H1 (cell line): ENCODE measurements around the gene CEP128. TPM values are rescaled to one million over a fixed set of nuclear protein-coding genes. Genes with fewer than 3 reads are reported as not detected.

Experiments used
- CTCF ChIA-PET: fragments of 300-600 bp; sonication (Branson Sonifier 250); formaldehyde crosslinking; loops from one replicate; lab custom pipeline; 2021; ENCODE audit not compliant: partially characterized antibody; lab: Charles Lee
- POLR2A ChIA-PET: fragments of 300-600 bp; sonication (Branson Sonifier 250); formaldehyde crosslinking; loops from one replicate; lab custom pipeline; 2021; ENCODE audit warnings: inconsistent platforms; ENCODE audit not compliant: partially characterized antibody; lab: Charles Lee
- DNase-seq, 2 experiments: peaks; one replicate each; pipeline versions ENCODE4 v3.0.0 to v3.0.0-alpha.2; 2010 to 2022; ENCODE audit warnings: low spot score in 2 of 2, low read depth in 1 of 2, mixed read lengths in 1 of 2
- FAIRE-seq: peaks from 2 replicates; lab custom pipeline; 2011; peaks lifted over from hg19 to GRCh38; lab: Jason Lieb, UNC
- H2AFZ ChIP-seq: 2 replicates; pipeline ENCODE4 v1.8.1; 2012; ENCODE audit warnings: low read length, inconsistent platforms
- H2AK5ac ChIP-seq: 2 replicates; pipeline ENCODE4 v1.6.1; 2013; ENCODE audit warnings: low read depth, low read length
- H2BK120ac ChIP-seq: replicated peaks from 2 replicates; pipeline ENCODE3; 2013; ENCODE audit warnings: low read depth, low read length, inconsistent platforms
- H2BK12ac ChIP-seq: 2 replicates; pipeline ENCODE4 v1.6.1; 2013; ENCODE audit warnings: low read depth, low read length
- H2BK15ac ChIP-seq: 2 replicates; pipeline ENCODE4 v1.6.1; 2013; ENCODE audit warnings: low read length
- H2BK20ac ChIP-seq: 2 replicates; pipeline ENCODE4 v1.6.1; 2013; ENCODE audit warnings: low read length
- H2BK5ac ChIP-seq: 2 replicates; pipeline ENCODE4 v1.6.1; 2013; ENCODE audit warnings: low read depth, low read length
- H3K14ac ChIP-seq: 2 replicates; pipeline ENCODE4 v1.6.1; 2013; ENCODE audit warnings: inconsistent platforms; ENCODE audit not compliant: insufficient read length
- H3K18ac ChIP-seq: 2 replicates; pipeline ENCODE4 v1.6.1; 2013; ENCODE audit warnings: low read length; ENCODE audit errors: extremely low read depth
- H3K23ac ChIP-seq: 2 replicates; pipeline ENCODE4 v1.6.1; 2013; ENCODE audit warnings: inconsistent platforms; ENCODE audit not compliant: insufficient read length
- H3K23me2 ChIP-seq: 2 replicates; pipeline ENCODE4 v1.6.1; 2013; ENCODE audit warnings: low read depth, low read length
- H3K27ac ChIP-seq: 2 replicates; pipeline ENCODE4 v1.6.1; 2011; ENCODE audit warnings: low read depth, low read length, inconsistent platforms
- H3K27me3 ChIP-seq, 4 experiments: replicated peaks in 1 of 4; 1 replicate in 1 of 4; 2 replicates in 3 of 4; pipeline versions ENCODE4 v1.6.1 to v1.8.1; 2011 to 2013; ENCODE audit warnings: low read length in 3 of 4, mild to moderate bottlenecking in 3 of 4, inconsistent platforms in 2 of 4, mixed read lengths in 2 of 4, moderate library complexity in 1 of 4; ENCODE audit not compliant: control insufficient read depth in 3 of 4, insufficient read depth in 3 of 4; ENCODE audit errors: extremely low read depth in 1 of 4
- H3K36me3 ChIP-seq, 4 experiments: 2 replicates each; pipeline versions ENCODE4 v1.6.1 to v1.8.1; 2011 to 2013; ENCODE audit warnings: mild to moderate bottlenecking in 4 of 4, low read length in 3 of 4, moderate library complexity in 2 of 4, control low read depth in 1 of 4, inconsistent platforms in 1 of 4; ENCODE audit not compliant: insufficient read depth in 4 of 4, control insufficient read depth in 2 of 4
- H3K4ac ChIP-seq: replicated peaks from 2 replicates; pipeline ENCODE3; 2013; ENCODE audit warnings: low read length, low read depth, mixed read lengths, inconsistent platforms; ENCODE audit not compliant: insufficient read length
- H3K4me1 ChIP-seq, 4 experiments: replicated peaks in 1 of 4; 1 replicate in 1 of 4; 2 replicates in 3 of 4; pipeline versions ENCODE4 v1.6.1 to v1.8.1; 2011 to 2013; ENCODE audit warnings: low read length in 3 of 4, inconsistent platforms in 2 of 4, mixed read lengths in 1 of 4; ENCODE audit not compliant: insufficient read depth in 4 of 4, control insufficient read depth in 3 of 4
- H3K4me2 ChIP-seq, 2 experiments: 2 replicates each; pipeline versions ENCODE4 v1.6.1 to v1.8.1; 2011 to 2013; ENCODE audit warnings: low read depth in 2 of 2, low read length in 2 of 2, control low read depth in 1 of 2, inconsistent platforms in 1 of 2, mild to moderate bottlenecking in 1 of 2; ENCODE audit not compliant: insufficient read depth in 1 of 2
- H3K4me3 ChIP-seq, 4 experiments: fragments of 200-600, 300-600 bp in 1 of 4; sonication (generic), shearing (Covaris generic), sonication (Bioruptor Twin) in 1 of 4; 2 replicates each; pipeline versions ENCODE4 v1.5.1 to v1.8.1; 2011 to 2016; ENCODE audit warnings: low read length in 4 of 4, low read depth in 3 of 4, control low read depth in 2 of 4, inconsistent platforms in 2 of 4, mild to moderate bottlenecking in 2 of 4, mixed read lengths in 1 of 4, moderate library complexity in 1 of 4; ENCODE audit not compliant: insufficient read depth in 2 of 4; ENCODE audit errors: extremely low read depth in 1 of 4
- H3K56ac ChIP-seq: replicated peaks from 2 replicates; pipeline ENCODE3; 2013; ENCODE audit warnings: low read depth, mild to moderate bottlenecking, mixed read lengths, low read length, inconsistent platforms; ENCODE audit not compliant: insufficient read length
- H3K79me1 ChIP-seq: 2 replicates; pipeline ENCODE4 v1.6.1; 2013; ENCODE audit warnings: low read depth, low read length, control low read depth
- H3K79me2 ChIP-seq, 2 experiments: 2 replicates each; pipeline versions ENCODE4 v1.6.1 to v1.8.1; 2012 to 2013; ENCODE audit warnings: low read length in 2 of 2, mild to moderate bottlenecking in 2 of 2, inconsistent platforms in 1 of 2; ENCODE audit not compliant: insufficient read depth in 2 of 2, control insufficient read depth in 1 of 2
- H3K9ac ChIP-seq, 4 experiments: replicated peaks in 1 of 4; 1 replicate in 1 of 4; 2 replicates in 3 of 4; pipeline versions ENCODE4 v1.6.1 to v1.8.1; 2011 to 2013; ENCODE audit warnings: low read depth in 3 of 4, low read length in 3 of 4, control low read depth in 2 of 4, mild to moderate bottlenecking in 2 of 4, moderate library complexity in 2 of 4, inconsistent platforms in 1 of 4; ENCODE audit errors: extremely low read depth in 1 of 4
- H3K9me3 ChIP-seq, 2 experiments: 2 replicates each; pipeline versions ENCODE4 v1.6.1 to v1.8.1; 2012 to 2013; ENCODE audit warnings: mild to moderate bottlenecking in 2 of 2, moderate library complexity in 2 of 2, control low read depth in 1 of 2, inconsistent platforms in 1 of 2, low read depth in 1 of 2, low read length in 1 of 2, mixed read lengths in 1 of 2; ENCODE audit not compliant: insufficient read depth in 2 of 2
- H4K20me1 ChIP-seq, 2 experiments: replicated peaks in 1 of 2; 2 replicates each; pipeline versions ENCODE3 to v1.8.1; 2011 to 2013; ENCODE audit warnings: inconsistent platforms in 2 of 2, low read length in 2 of 2, mild to moderate bottlenecking in 1 of 2; ENCODE audit not compliant: insufficient read depth in 2 of 2, control insufficient read depth in 1 of 2
- H4K5ac ChIP-seq: 2 replicates; pipeline ENCODE4 v1.6.1; 2013; ENCODE audit warnings: low read length, low read depth, mixed read lengths, inconsistent platforms; ENCODE audit not compliant: insufficient read length
- H4K8ac ChIP-seq: 2 replicates; pipeline ENCODE4 v1.8.0; 2013; ENCODE audit warnings: mild to moderate bottlenecking, moderate library complexity, low read length, inconsistent platforms; ENCODE audit not compliant: insufficient read depth; ENCODE audit errors: extremely low read depth
- H4K91ac ChIP-seq: replicated peaks from 2 replicates; pipeline ENCODE3; 2013; ENCODE audit warnings: low read length, mixed read lengths, inconsistent platforms; ENCODE audit not compliant: insufficient read length
- CBX5 ChIP-seq: fragments of 300-800, 300-1000 bp; sonication (generic); IDR thresholded peaks from 2 replicates; pipeline ENCODE4 v1.7.1; 2016; ENCODE audit warnings: antibody characterized with exemption, low read length, low read depth
- CHD2 ChIP-seq: IDR thresholded peaks from 2 replicates; pipeline ENCODE4 v1.6.1; 2012; ENCODE audit warnings: low read length, improper control_type of control experiment
- E2F6 ChIP-seq: IDR thresholded peaks from 2 replicates; pipeline ENCODE4 v1.6.1; 2012; ENCODE audit warnings: inconsistent platforms
- KDM5A ChIP-seq: fragments of 200-600 bp; IDR thresholded peaks from 2 replicates; pipeline ENCODE4 v1.7.1; 2012; ENCODE audit warnings: mild to moderate bottlenecking, low read length, inconsistent platforms, mixed read lengths
- MAFK ChIP-seq: IDR thresholded peaks from 2 replicates; pipeline ENCODE4 v1.6.1; 2012; ENCODE audit warnings: low read depth, mild to moderate bottlenecking, improper control_type of control experiment, low read length
- RAD21 ChIP-seq, 2 experiments: IDR thresholded peaks in 1 of 2; conservative IDR thresholded peaks in 1 of 2; 2 replicates each; pipeline ENCODE4 v1.6.1; 2011; ENCODE audit warnings: low read depth in 2 of 2, low read length in 2 of 2, improper control_type of control experiment in 1 of 2, inconsistent platforms in 1 of 2, mild to moderate bottlenecking in 1 of 2, moderate library complexity in 1 of 2
- TAF7 ChIP-seq: optimal IDR thresholded peaks from 2 replicates; pipeline ENCODE3; 2011; ENCODE audit warnings: low read depth, mild to moderate bottlenecking, inconsistent platforms, low read length, moderate library complexity, borderline replicate concordance
- YY1 ChIP-seq: IDR thresholded peaks from 2 replicates; pipeline ENCODE4 v1.6.1; 2011; ENCODE audit warnings: low read depth, mild to moderate bottlenecking, low read length
- WGBS, 2 experiments: shearing (Covaris generic) in 1 of 2; methylation state at CpG; one replicate each; pipeline versions ENCODE4 v1.1.6 to v1.1.7; 2013 to 2015; ENCODE audit warnings: low lambda C conversion rate in 2 of 2, mixed read lengths in 2 of 2, inconsistent platforms in 1 of 2, low coverage in 1 of 2, missing lambda C conversion rate in 1 of 2; ENCODE audit not compliant: insufficient replicate concordance in 2 of 2, insufficient coverage in 1 of 2, insufficient read length in 1 of 2; ENCODE audit errors: extremely low coverage in 1 of 2, missing lambda C conversion rate in 1 of 2; 5-methylcytosine and 5-hydroxymethylcytosine counted together
- polyA plus RNA-seq, 7 experiments: library from polyadenylated mRNA; depleted of rRNA in 3 of 7; stranded (reverse) in 5 of 7; unstranded in 2 of 7; fragments of >200 nt in 5 of 7; fragments of 200-250 nt in 2 of 7; gene quantifications; 1 replicate in 5 of 7; 2 replicates in 1 of 7; 4 replicates in 1 of 7; pipeline versions ENCODE4 v1.2.1 to v1.2.3, GENCODE V29; 2011 to 2013; ENCODE audit warnings: missing spikeins in 2 of 7, mixed read lengths in 2 of 7
- total RNA-seq: library from RNA; stranded (reverse); fragmentation: NEBNext Ultra II Directional; extraction: Animal tissue kit (Norgen Biotek cat#: 25700); gene quantifications from 2 replicates; pipeline ENCODE4 v1.2.1, GENCODE V29; 2021

CEP128 gene
- total and polyA plus RNA-seq, 2 of the 8 experiments (the other 6 are each of a cell fraction or from before 2014, with no cell fraction given) = 1.9 to 17.0 TPM

- no peak overlapping the region for H3K27ac ChIP-seq
- H2BK120ac ChIP-seq = no peak overlapping the region
- H3K23ac ChIP-seq = no peak overlapping the region
- H2BK20ac ChIP-seq = no peak overlapping the region
- DNase-seq (no peak), FAIRE-seq (no peak)
- no peaks in the 10 kb centered on the region for H3K23me2 ChIP-seq
- H4K20me1 ChIP-seq = no peaks in the 10 kb centered on the region
- ChIA-PET POLR2A (no interaction called here), CTCF (interaction anchor here (0.6 kb wide), 1 partner anchor 41 kb away, joined by 4 read pairs; no protein-coding TSS in a partner anchor)
- H3K56ac ChIP-seq = no peak overlapping the region
- no peaks in the 10 kb centered on the region for H3K9me3 ChIP-seq
- 90% methylated on average over 5 of the region's 5 CpGs; no CpG with 5 or more reads in 1 of the 2 experiments for whole genome bisulfite sequencing, 2 experiments
- H3K4me1 ChIP-seq = no peaks in the 10 kb centered on the region
- no peak overlapping the region for H4K8ac ChIP-seq
- no peak overlapping the region for H3K9ac ChIP-seq
- H2AK5ac ChIP-seq = no peak overlapping the region
- H2AFZ ChIP-seq = no peak overlapping the region
- H3K4me2 ChIP-seq = no peak overlapping the region
- no peak overlapping the region for H3K18ac ChIP-seq
- H3K4me3 ChIP-seq = no peak overlapping the region
- H2BK15ac ChIP-seq = no peak overlapping the region
- H3K79me1 ChIP-seq = no peaks in the 10 kb centered on the region
- no peak overlapping the region for H4K91ac ChIP-seq
- TF ChIP-seq MAFK = no peak
- TF ChIP-seq YY1 = no peak
- no peak for TF ChIP-seq CHD2
- no peak for TF ChIP-seq TAF7
- TF ChIP-seq RAD21 (IDR thresholded peaks at IDR 0.05 in 1 of 2, conservative IDR thresholded peaks at IDR 0.05 in 1 of 2; ENCODE audit: low read depth in 2 of 2, low read length in 2 of 2) = no peak
- TF ChIP-seq E2F6 = no peak
- TF ChIP-seq KDM5A = no peak
- no peak for TF ChIP-seq CBX5
- H3K36me3 ChIP-seq = no peaks in the 10 kb centered on the region
- no peak overlapping the region for H4K5ac ChIP-seq
- H2BK5ac ChIP-seq = no peak overlapping the region
- H3K79me2 ChIP-seq = no peaks in the 10 kb centered on the region
- H3K4ac ChIP-seq = no peak overlapping the region
- no peaks in the 10 kb centered on the region for H3K27me3 ChIP-seq
- no peak overlapping the region for H3K14ac ChIP-seq
- no peak overlapping the region for H2BK12ac ChIP-seq
Observed at GRCh38 chr14:80537626-80538025, 403.9 kb downstream of the CEP128 start.
